Measurements from ENCODE around the gene SPEF2. TPM values are rescaled to one million over a fixed set of nuclear protein-coding genes. Genes with fewer than 3 reads are reported as not detected.
A peak's percentile ranks its signal among the peaks of the same experiment; 100 is the strongest.
"Not testable (repeated sequence)": the region's sequence is repeated elsewhere in the genome, so short reads cannot be mapped to it uniquely, and the experiment has no call there.

The SPEF2 gene
- total and polyA plus RNA-seq, 2 donors = 5.5 to 8.6 TPM

GRCh38 chr5:35668319-35668718 lies 50.7 kb downstream of the SPEF2 start:
- H3K27me3 ChIP-seq (ENCODE audit: control insufficient read depth in 2 of 2, insufficient read depth in 1 of 2, low read length in 1 of 2) = no peaks in the 10 kb centered on the region
- H3K4me3 ChIP-seq (ENCODE audit: low read length in 2 of 2) = no peak overlapping the region
- DNase-seq (ENCODE audit: low read depth in 6 of 9, low spot score in 9 of 9) = no peak
- no peaks in the 10 kb centered on the region for H3K36me3 ChIP-seq (ENCODE audit: control insufficient read depth in 2 of 2, insufficient read depth in 2 of 2, low read length in 1 of 2)
- WGBS = 96% methylated on average over 2 of the region's 2 CpGs
- H3K4me1 ChIP-seq (ENCODE audit: control insufficient read depth in 2 of 2, insufficient read depth in 2 of 2, low read length in 2 of 2) = peaks cover 0 to 5% of the 10 kb centered on the region in 2 donors
- H3K9me3 ChIP-seq (ENCODE audit: control insufficient read depth in 2 of 2, insufficient read depth in 1 of 2, low read length in 1 of 2) = no peaks in the 10 kb centered on the region
- no peak overlapping the region for H3K27ac ChIP-seq (ENCODE audit: low read depth in 1 of 2, low read length in 1 of 2)

- Histone ChIP-seq H3K4me3 (ENCODE audit: low read length in 2 of 2) (no peak overlapping the region), H3K36me3 (ENCODE audit: control insufficient read depth in 2 of 2, insufficient read depth in 2 of 2, low read length in 1 of 2) (no peaks in the 10 kb centered on the region), H3K4me1 (ENCODE audit: control insufficient read depth in 2 of 2, insufficient read depth in 2 of 2, low read length in 2 of 2) (peaks cover 0 to 7% of the 10 kb centered on the region in 2 donors), H3K27me3 (ENCODE audit: control insufficient read depth in 2 of 2, insufficient read depth in 1 of 2, low read length in 1 of 2) (no peaks in the 10 kb centered on the region), H3K27ac (ENCODE audit: low read depth in 1 of 2, low read length in 1 of 2) (no peak overlapping the region), H3K9me3 (ENCODE audit: control insufficient read depth in 2 of 2, insufficient read depth in 1 of 2, low read length in 1 of 2) (no peaks in the 10 kb centered on the region)
- no peak for DNase-seq (ENCODE audit: low read depth in 6 of 9, low spot score in 9 of 9)
- 47% methylated on average over 2 of the region's 2 CpGs for WGBS
Measured at GRCh38 chr5:35668794-35669193, 51.1 kb downstream of the SPEF2 start.

- 40% methylated on average over 5 of the region's 5 CpGs for WGBS
- Histone ChIP-seq H3K4me1 (ENCODE audit: control insufficient read depth in 2 of 2, insufficient read depth in 2 of 2, low read length in 2 of 2) (peaks cover 0 to 7% of the 10 kb centered on the region in 2 donors), H3K4me3 (ENCODE audit: low read length in 2 of 2) (no peak overlapping the region), H3K27ac (ENCODE audit: low read depth in 1 of 2, low read length in 1 of 2) (peak overlapping the region in 1 of 2 donors; percentile 71), H3K27me3 (ENCODE audit: control insufficient read depth in 2 of 2, insufficient read depth in 1 of 2, low read length in 1 of 2) (no peaks in the 10 kb centered on the region), H3K36me3 (ENCODE audit: control insufficient read depth in 2 of 2, insufficient read depth in 2 of 2, low read length in 1 of 2) (no peaks in the 10 kb centered on the region), H3K9me3 (ENCODE audit: control insufficient read depth in 2 of 2, insufficient read depth in 1 of 2, low read length in 1 of 2) (no peaks in the 10 kb centered on the region)
- peak in 7 of 9 donors; percentile 42 to 81 (median 49) for DNase-seq (ENCODE audit: low read depth in 6 of 9, low spot score in 9 of 9)
Measured at GRCh38 chr5:35671541-35672295, 54.1 kb downstream of the SPEF2 start.

DNA sequence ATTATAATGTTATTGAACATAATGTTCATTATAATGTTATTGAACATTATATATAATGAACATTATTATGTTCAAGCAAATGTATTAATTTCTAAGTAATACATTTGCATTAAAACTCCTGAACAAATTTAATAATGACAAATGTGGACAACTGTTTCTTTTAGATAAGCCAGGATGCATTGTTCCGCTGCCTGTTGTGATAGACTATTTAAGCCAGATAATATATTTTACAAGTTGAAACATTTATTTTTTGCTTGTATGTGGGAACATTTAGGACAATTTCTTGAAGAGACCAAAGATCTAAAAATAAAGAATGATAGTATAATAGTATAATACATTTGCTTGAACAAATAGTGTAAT lies 54.6 kb downstream of the SPEF2 start:
- not testable (repeated sequence) for H3K36me3 ChIP-seq (ENCODE audit: control insufficient read depth in 2 of 2, insufficient read depth in 2 of 2, low read length in 1 of 2); H3K27ac ChIP-seq (ENCODE audit: low read depth in 1 of 2, low read length in 1 of 2); H3K9me3 ChIP-seq (ENCODE audit: control insufficient read depth in 2 of 2, insufficient read depth in 1 of 2, low read length in 1 of 2); H3K4me1 ChIP-seq (ENCODE audit: control insufficient read depth in 2 of 2, insufficient read depth in 2 of 2, low read length in 2 of 2); DNase-seq (ENCODE audit: low read depth in 6 of 9, low spot score in 9 of 9); H3K27me3 ChIP-seq (ENCODE audit: control insufficient read depth in 2 of 2, insufficient read depth in 1 of 2, low read length in 1 of 2); H3K4me3 ChIP-seq (ENCODE audit: low read length in 2 of 2)
- 99% methylated on average over 1 of the region's 1 CpG for WGBS

DNA sequence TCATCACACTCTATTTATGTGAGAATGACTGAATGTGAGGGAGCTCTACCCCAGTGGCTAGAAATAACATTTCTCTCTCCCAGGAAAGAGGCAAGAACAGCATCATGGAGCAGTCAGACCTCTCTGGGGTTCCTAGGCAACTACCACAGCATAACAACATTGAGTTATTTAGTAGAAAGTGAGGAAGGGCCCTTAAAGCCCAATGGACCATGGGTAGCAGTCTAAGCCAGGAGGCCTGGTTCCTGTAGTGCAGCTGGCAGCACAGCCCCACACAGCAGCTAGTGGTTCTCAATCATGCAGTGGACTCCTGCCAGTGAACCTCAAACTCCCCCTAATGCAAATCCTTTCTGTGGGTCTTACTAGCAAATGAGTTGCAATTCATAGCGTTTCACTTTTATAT lies 55.3 kb downstream of the SPEF2 start:
- WGBS = 18% methylated on average over 1 of the region's 1 CpG
- no peaks in the 10 kb centered on the region for H3K9me3 ChIP-seq (ENCODE audit: control insufficient read depth in 2 of 2, insufficient read depth in 1 of 2, low read length in 1 of 2)
- H3K4me1 ChIP-seq (ENCODE audit: control insufficient read depth in 2 of 2, insufficient read depth in 2 of 2, low read length in 2 of 2) = peaks cover 0 to 7% of the 10 kb centered on the region in 2 donors
- H3K36me3 ChIP-seq (ENCODE audit: control insufficient read depth in 2 of 2, insufficient read depth in 2 of 2, low read length in 1 of 2) = no peaks in the 10 kb centered on the region
- DNase-seq (ENCODE audit: low read depth in 6 of 9, low spot score in 9 of 9) = peak in 2 of 9 donors; percentile 25 to 55
- H3K27me3 ChIP-seq (ENCODE audit: control insufficient read depth in 2 of 2, insufficient read depth in 1 of 2, low read length in 1 of 2) = no peaks in the 10 kb centered on the region
- H3K27ac ChIP-seq (ENCODE audit: low read depth in 1 of 2, low read length in 1 of 2) = peak overlapping the region; percentile 68 to 74
- no peak overlapping the region for H3K4me3 ChIP-seq (ENCODE audit: low read length in 2 of 2)

GRCh38 chr5:35674049-35674448 lies 56.4 kb downstream of the SPEF2 start:
- Histone ChIP-seq H3K27me3 (ENCODE audit: control insufficient read depth in 2 of 2, insufficient read depth in 1 of 2, low read length in 1 of 2) (no peaks in the 10 kb centered on the region), H3K9me3 (ENCODE audit: control insufficient read depth in 2 of 2, insufficient read depth in 1 of 2, low read length in 1 of 2) (no peaks in the 10 kb centered on the region), H3K4me3 (ENCODE audit: low read length in 2 of 2) (no peak overlapping the region), H3K27ac (ENCODE audit: low read depth in 1 of 2, low read length in 1 of 2) (no peak overlapping the region), H3K36me3 (ENCODE audit: control insufficient read depth in 2 of 2, insufficient read depth in 2 of 2, low read length in 1 of 2) (no peaks in the 10 kb centered on the region), H3K4me1 (ENCODE audit: control insufficient read depth in 2 of 2, insufficient read depth in 2 of 2, low read length in 2 of 2) (peaks cover 0 to 7% of the 10 kb centered on the region in 2 donors)
- 72% methylated on average over 2 of the region's 2 CpGs for WGBS
- DNase-seq (ENCODE audit: low read depth in 6 of 9, low spot score in 9 of 9) = peak in 1 of 9 donors; percentile 37

- no peak overlapping the region for H3K27ac ChIP-seq (ENCODE audit: low read depth in 1 of 2, low read length in 1 of 2)
- no peaks in the 10 kb centered on the region for H3K9me3 ChIP-seq (ENCODE audit: control insufficient read depth in 2 of 2, insufficient read depth in 1 of 2, low read length in 1 of 2)
- H3K36me3 ChIP-seq (ENCODE audit: control insufficient read depth in 2 of 2, insufficient read depth in 2 of 2, low read length in 1 of 2) = no peaks in the 10 kb centered on the region
- no peaks in the 10 kb centered on the region for H3K27me3 ChIP-seq (ENCODE audit: control insufficient read depth in 2 of 2, insufficient read depth in 1 of 2, low read length in 1 of 2)
- DNase-seq (ENCODE audit: low read depth in 6 of 9, low spot score in 9 of 9) = no peak
- H3K4me3 ChIP-seq (ENCODE audit: low read length in 2 of 2) = no peak overlapping the region
- WGBS = 97% methylated on average over 12 of the region's 12 CpGs
- H3K4me1 ChIP-seq (ENCODE audit: control insufficient read depth in 2 of 2, insufficient read depth in 2 of 2, low read length in 2 of 2) = peaks cover 3 to 13% of the 10 kb centered on the region in 2 donors
Measured at GRCh38 chr5:35675392-35675791, 57.7 kb downstream of the SPEF2 start.

DNA sequence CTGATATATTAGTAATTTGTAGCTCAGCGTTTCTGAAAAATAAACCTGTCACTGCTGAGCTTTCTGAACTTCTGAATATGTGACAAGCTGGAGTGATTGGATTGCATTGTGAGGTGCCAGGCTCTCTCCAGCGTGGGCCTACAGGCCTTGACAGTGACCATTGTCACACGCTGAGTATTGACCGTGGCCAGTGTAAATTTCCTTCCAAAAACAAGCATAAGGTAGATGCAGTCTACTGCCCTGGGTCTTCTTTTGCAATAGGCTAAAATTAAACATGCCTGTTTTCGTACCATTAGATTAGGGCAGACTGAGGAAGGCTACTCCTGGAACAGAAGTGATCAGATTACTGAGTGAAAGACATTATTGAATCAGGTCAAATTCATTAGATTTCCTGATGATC lies 60.2 kb downstream of the SPEF2 start:
- no peaks in the 10 kb centered on the region for H3K27me3 ChIP-seq (ENCODE audit: control insufficient read depth in 2 of 2, insufficient read depth in 1 of 2, low read length in 1 of 2)
- no peak overlapping the region for H3K4me3 ChIP-seq (ENCODE audit: low read length in 2 of 2)
- no peaks in the 10 kb centered on the region for H3K36me3 ChIP-seq (ENCODE audit: control insufficient read depth in 2 of 2, insufficient read depth in 2 of 2, low read length in 1 of 2)
- no peaks in the 10 kb centered on the region for H3K9me3 ChIP-seq (ENCODE audit: control insufficient read depth in 2 of 2, insufficient read depth in 1 of 2, low read length in 1 of 2)
- WGBS = 96% methylated on average over 5 of the region's 5 CpGs
- DNase-seq (ENCODE audit: low read depth in 6 of 9, low spot score in 9 of 9) = no peak
- no peak overlapping the region for H3K27ac ChIP-seq (ENCODE audit: low read depth in 1 of 2, low read length in 1 of 2)
- H3K4me1 ChIP-seq (ENCODE audit: control insufficient read depth in 2 of 2, insufficient read depth in 2 of 2, low read length in 2 of 2) = peaks cover 3 to 12% of the 10 kb centered on the region in 2 donors

GRCh38 chr5:35678661-35679060 lies 61.0 kb downstream of the SPEF2 start:
- peaks cover 3 to 6% of the 10 kb centered on the region in 2 donors for H3K4me1 ChIP-seq (ENCODE audit: control insufficient read depth in 2 of 2, insufficient read depth in 2 of 2, low read length in 2 of 2)
- no peak for DNase-seq (ENCODE audit: low read depth in 6 of 9, low spot score in 9 of 9)
- no peaks in the 10 kb centered on the region for H3K9me3 ChIP-seq (ENCODE audit: control insufficient read depth in 2 of 2, insufficient read depth in 1 of 2, low read length in 1 of 2)
- WGBS = 76% methylated on average over 3 of the region's 3 CpGs
- no peak overlapping the region for H3K4me3 ChIP-seq (ENCODE audit: low read length in 2 of 2)
- H3K36me3 ChIP-seq (ENCODE audit: control insufficient read depth in 2 of 2, insufficient read depth in 2 of 2, low read length in 1 of 2) = no peaks in the 10 kb centered on the region
- H3K27me3 ChIP-seq (ENCODE audit: control insufficient read depth in 2 of 2, insufficient read depth in 1 of 2, low read length in 1 of 2) = no peaks in the 10 kb centered on the region
- no peak overlapping the region for H3K27ac ChIP-seq (ENCODE audit: low read depth in 1 of 2, low read length in 1 of 2)

All from thymus (tissue), 11 donors.